WERI-Rb-1 (cell line): ENCODE measurements around the gene TP73.

Source experiments
- DNase-seq: peaks from one replicate; pipeline ENCODE4 v3.0.0-alpha.2; 2020
- H3K27ac ChIP-seq: fragments of 250-450 bp; sonication (Bioruptor Pico); 2 replicates; pipeline ENCODE4 v1.5.1; 2020; ENCODE audit warnings: mild to moderate bottlenecking, moderate library complexity
- H3K27me3 ChIP-seq: fragments of 250-450 bp; sonication (Bioruptor Pico); 2 replicates; pipeline ENCODE4 v1.5.1; 2021; ENCODE audit warnings: mild to moderate bottlenecking, low read depth, moderate library complexity; ENCODE audit not compliant: insufficient read depth, severe bottlenecking
- H3K36me3 ChIP-seq: fragments of 250-450 bp; sonication (Bioruptor Pico); 2 replicates; pipeline ENCODE4 v1.5.1; 2020; ENCODE audit warnings: mild to moderate bottlenecking, moderate library complexity
- H3K4me3 ChIP-seq: 2 replicates; pipeline ENCODE4 v1.5.1; 2011; ENCODE audit warnings: low read depth, mild to moderate bottlenecking, control low read depth, low read length
- H3K9me3 ChIP-seq: fragments of 250-450 bp; sonication (Bioruptor Pico); 2 replicates; pipeline ENCODE4 v1.5.1; 2021; ENCODE audit warnings: mild to moderate bottlenecking, moderate library complexity; ENCODE audit not compliant: severe bottlenecking
- TF ChIP-seq, protein P1 (sequence below): IDR thresholded peaks from 2 replicates; pipeline ENCODE4 v1.5.1; 2011; ENCODE audit warnings: low read depth, mild to moderate bottlenecking, control low read depth, inconsistent platforms, low read length

Gene TP73

GRCh38 chr1:3651930-3652547, at the start of gene TP73:
Gene TP73 (plus strand): TSS chr1:3652516. CDS start chr1:3682366, 29,850 bp downstream.
- H3K4me3 ChIP-seq: peak within 1 kb of the TSS; percentile 86
- peak within 1 kb of the TSS; percentile 95 for H3K27ac ChIP-seq
- TF ChIP-seq, protein P1, sequence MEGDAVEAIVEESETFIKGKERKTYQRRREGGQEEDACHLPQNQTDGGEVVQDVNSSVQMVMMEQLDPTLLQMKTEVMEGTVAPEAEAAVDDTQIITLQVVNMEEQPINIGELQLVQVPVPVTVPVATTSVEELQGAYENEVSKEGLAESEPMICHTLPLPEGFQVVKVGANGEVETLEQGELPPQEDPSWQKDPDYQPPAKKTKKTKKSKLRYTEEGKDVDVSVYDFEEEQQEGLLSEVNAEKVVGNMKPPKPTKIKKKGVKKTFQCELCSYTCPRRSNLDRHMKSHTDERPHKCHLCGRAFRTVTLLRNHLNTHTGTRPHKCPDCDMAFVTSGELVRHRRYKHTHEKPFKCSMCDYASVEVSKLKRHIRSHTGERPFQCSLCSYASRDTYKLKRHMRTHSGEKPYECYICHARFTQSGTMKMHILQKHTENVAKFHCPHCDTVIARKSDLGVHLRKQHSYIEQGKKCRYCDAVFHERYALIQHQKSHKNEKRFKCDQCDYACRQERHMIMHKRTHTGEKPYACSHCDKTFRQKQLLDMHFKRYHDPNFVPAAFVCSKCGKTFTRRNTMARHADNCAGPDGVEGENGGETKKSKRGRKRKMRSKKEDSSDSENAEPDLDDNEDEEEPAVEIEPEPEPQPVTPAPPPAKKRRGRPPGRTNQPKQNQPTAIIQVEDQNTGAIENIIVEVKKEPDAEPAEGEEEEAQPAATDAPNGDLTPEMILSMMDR: no peak
- no peaks in the 10 kb centered on the region for H3K27me3 ChIP-seq
- peaks cover 32% of the 10 kb centered on the region for H3K36me3 ChIP-seq
- H3K9me3 ChIP-seq: peaks cover 9% of the 10 kb centered on the region
- peak; percentile 86 for DNase-seq

- no peak overlapping the region for H3K27ac ChIP-seq
- no peaks in the 10 kb centered on the region for H3K36me3 ChIP-seq
- TF ChIP-seq, protein P1: no peak
- no peaks in the 10 kb centered on the region for H3K27me3 ChIP-seq
- no peak overlapping the region for H3K4me3 ChIP-seq
- H3K9me3 ChIP-seq: peaks cover 6% of the 10 kb centered on the region
- no peak for DNase-seq
Measured at GRCh38 chr1:3603156-3603555, 49.2 kb upstream of the TP73 start.

- Histone ChIP-seq H3K27me3 (no peaks in the 10 kb centered on the region), H3K36me3 (no peaks in the 10 kb centered on the region), H3K4me3 (no peak overlapping the region), H3K27ac (no peak overlapping the region), H3K9me3 (peaks cover 6% of the 10 kb centered on the region)
- TF ChIP-seq, protein P1: no peak
- no peak for DNase-seq
Measured at GRCh38 chr1:3603571-3604467, 48.5 kb upstream of the TP73 start.

- H3K27ac ChIP-seq: no peak overlapping the region
- peaks cover 6% of the 10 kb centered on the region for H3K9me3 ChIP-seq
- H3K36me3 ChIP-seq: no peaks in the 10 kb centered on the region
- TF ChIP-seq, protein P1: no peak
- DNase-seq: no peak
- no peak overlapping the region for H3K4me3 ChIP-seq
- H3K27me3 ChIP-seq: no peaks in the 10 kb centered on the region
Measured at GRCh38 chr1:3604468-3604974, 47.8 kb upstream of the TP73 start.

- no peak for DNase-seq
- H3K27ac ChIP-seq: no peak overlapping the region
- TF ChIP-seq, protein P1: no peak
- no peaks in the 10 kb centered on the region for H3K36me3 ChIP-seq
- H3K4me3 ChIP-seq: no peak overlapping the region
- no peaks in the 10 kb centered on the region for H3K27me3 ChIP-seq
- H3K9me3 ChIP-seq: peaks cover 6% of the 10 kb centered on the region
Measured at GRCh38 chr1:3604997-3605823, 47.1 kb upstream of the TP73 start.
